ENCODE results near the gene EFNA1. TPM values are rescaled to one million over a fixed set of nuclear protein-coding genes. Genes with fewer than 3 reads are reported as not detected.
A peak's percentile ranks its signal among the peaks of the same experiment; 100 is the strongest.

The EFNA1 gene
- total and polyA plus RNA-seq, 2 donors (not counting 3 experiments of a cell fraction or from before 2014, with no cell fraction given): 107 to 289 TPM

- dilution Hi-C loops (cut with MboI; ENCODE audit: extremely low pct_ligation_motif_present, low sequenced_read_pairs) (no loop called here), intact Hi-C loops (cut with micrococcal nuclease) (loop anchor here (1.0 kb wide), 2 partner anchors 76 to 82 kb away; partner anchors contain the start of genes KRTCAP2 and TRIM46)
- H2AFZ ChIP-seq (ENCODE audit: low read depth, low read length): peak overlapping the region; percentile 69
- ChIA-PET POLR2A (interaction anchor here (0.8 to 1.3 kb wide), 2 partner anchors 76 to 82 kb away, joined by 3 to 5 read pairs; partner anchors contain the start of gene KRTCAP2), CTCF (interaction anchor here (0.5 to 13.7 kb wide), 39 partner anchors 9 to 532 kb away, joined by 3 to 673 read pairs (median 6); partner anchors contain the start of genes ADAM15, DPM3, EFNA1 and EFNA3)
- no peaks in the 10 kb centered on the region for H3K9me3 ChIP-seq (replicated peaks; ENCODE audit: control insufficient read depth, insufficient read depth, low read length)
- H3K79me2 ChIP-seq (ENCODE audit: control insufficient read depth, insufficient read depth, low read length): no peaks in the 10 kb centered on the region
- DNase-seq (ENCODE audit: low read depth, low spot score) (peak; percentile 77), FAIRE-seq (peak; percentile 92)
- no peak overlapping the region for H3K4me3 ChIP-seq (replicated peaks in 1 of 3; ENCODE audit: insufficient read depth in 1 of 3, low read depth in 1 of 3, low read length in 3 of 3)
- H3K36me3 ChIP-seq (ENCODE audit: control insufficient read depth in 2 of 2, extremely low read depth in 1 of 2, insufficient read depth in 2 of 2, low read length in 2 of 2): no peaks in the 10 kb centered on the region
- no peaks in the 10 kb centered on the region for H3K9me1 ChIP-seq (replicated peaks; ENCODE audit: control insufficient read depth, extremely low read depth, insufficient read depth, low read length)
- no peak overlapping the region for H3K27ac ChIP-seq (ENCODE audit: insufficient read depth, low read depth, low read length)
- H4K20me1 ChIP-seq (replicated peaks; ENCODE audit: control insufficient read depth, extremely low read depth, insufficient read depth, low read length): no peaks in the 10 kb centered on the region
- no peak for TF ChIP-seq POLR2AphosphoS5 (IDR thresholded peaks at IDR 0.05; ENCODE audit: insufficient read depth, low read depth, low read length)
- TF ChIP-seq JUN (IDR thresholded peaks at IDR 0.05; ENCODE audit: borderline replicate concordance, insufficient read depth, insufficient read length, low read depth): no peak
- TF ChIP-seq GATA2 (IDR thresholded peaks at IDR 0.05; ENCODE audit: insufficient read depth, insufficient read length, low read depth, low read length): no peak
- TF ChIP-seq MAX (IDR thresholded peaks at IDR 0.05; ENCODE audit: insufficient read depth, insufficient read length): peak; percentile 92
- TF ChIP-seq FOS (IDR thresholded peaks at IDR 0.05; ENCODE audit: borderline replicate concordance, insufficient read depth, low read length): no peak
- TF ChIP-seq MYC (IDR thresholded peaks at IDR 0.05; ENCODE audit: low read depth, low read length): no peak
- TF ChIP-seq POLR2A (IDR thresholded peaks at IDR 0.05; ENCODE audit: low read depth, low read length): no peak
- TF ChIP-seq CTCF (IDR thresholded peaks at IDR 0.05; ENCODE audit: extremely low read depth in 1 of 2, insufficient read depth in 1 of 2, low read depth in 1 of 2, low read length in 2 of 2): peak; percentile 94 to 99
- TF ChIP-seq EZH2 (IDR thresholded peaks at IDR 0.05; ENCODE audit: borderline replicate concordance, low read depth, low read length, severe bottlenecking): no peak
- H3K9ac ChIP-seq (replicated peaks; ENCODE audit: extremely low read depth, insufficient read depth, low read length): no peak overlapping the region
- H3K4me2 ChIP-seq (ENCODE audit: insufficient read depth, low read length): no peak overlapping the region
- peaks cover 6 to 18% of the 10 kb centered on the region in 2 experiments for H3K27me3 ChIP-seq (ENCODE audit: control insufficient read depth in 2 of 2, insufficient read depth in 2 of 2, low read length in 2 of 2)
- BruUV-seq (replicated peaks): no TSS peak
- no peaks in the 10 kb centered on the region for H3K4me1 ChIP-seq (ENCODE audit: control insufficient read depth, extremely low read depth, insufficient read depth, low read length)
These were observed 36.3 kb upstream of the EFNA1 start for GRCh38 chr1:155091071-155092051.
